ENCODE results near the gene UBE2J2.

- TF ChIP-seq POLR2A (IDR thresholded peaks at IDR 0.05; ENCODE audit: low read depth, low read length) = no peak
- TF ChIP-seq POLR2AphosphoS5 (IDR thresholded peaks at IDR 0.05; ENCODE audit: low read depth, low read length) = no peak
- no peak for TF ChIP-seq TAF1 (IDR thresholded peaks at IDR 0.05; ENCODE audit: borderline replicate concordance, low read depth, low read length)
Measured at GRCh38 chr1:1296070-1297061, 22.7 kb upstream of the UBE2J2 start.
